Stimulated activated CD4-positive, alpha-beta T cell treated with anti-CD3 and anti-CD28 coated beads, TNF-alpha, amount 100 ng/mL, for 24 hours (primary cell): Measurements from ENCODE around the gene NVL.
"Not testable (repeated sequence)": the region's sequence is repeated elsewhere in the genome, so short reads cannot be mapped to it uniquely, and the experiment has no call there.

ENCODE experiments used
- DNase-seq, 3 experiments: peaks; one replicate each; pipeline ENCODE4 v3.0.0-alpha.2; 2020; ENCODE audit warnings: low read depth in 3 of 3

NVL gene

GRCh38 chr1:224338150-224338838, 8.3 kb upstream of the NVL start:
- no peak for DNase-seq

- DNase-seq, result no peak
These were observed 4.2 kb upstream of the NVL start for GRCh38 chr1:224333939-224334786.

DNA sequence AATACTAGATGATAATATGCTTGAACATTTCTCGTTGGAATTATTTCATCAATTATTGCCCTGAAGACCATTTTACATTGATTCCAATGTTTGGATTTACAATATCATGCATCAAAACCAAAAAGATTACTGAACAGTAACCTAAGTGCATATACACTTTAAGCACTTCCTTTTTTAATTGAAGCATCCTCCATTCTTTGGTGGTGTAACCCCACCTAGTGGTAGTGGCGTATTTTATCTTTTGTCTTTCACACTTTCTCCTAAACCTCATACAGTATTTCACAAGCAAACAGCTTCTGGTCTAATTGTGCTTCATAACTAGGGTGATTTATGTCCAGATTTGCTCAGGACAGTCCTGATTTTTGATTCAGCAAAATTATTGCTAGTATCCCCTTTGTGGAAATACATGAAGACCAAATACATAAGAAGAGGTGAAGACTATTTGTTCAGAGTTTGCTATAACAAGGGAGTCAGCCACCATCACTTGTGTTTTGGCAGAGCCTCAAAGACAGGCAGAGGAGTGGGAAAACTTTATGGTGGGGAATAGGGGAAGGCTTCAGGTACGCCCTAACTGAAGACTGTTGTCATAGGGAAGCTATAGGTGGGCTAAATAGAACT, 3.4 kb upstream of the NVL start:
- DNase-seq, result peak in 1 of 3 experiments; percentile 4

DNA sequence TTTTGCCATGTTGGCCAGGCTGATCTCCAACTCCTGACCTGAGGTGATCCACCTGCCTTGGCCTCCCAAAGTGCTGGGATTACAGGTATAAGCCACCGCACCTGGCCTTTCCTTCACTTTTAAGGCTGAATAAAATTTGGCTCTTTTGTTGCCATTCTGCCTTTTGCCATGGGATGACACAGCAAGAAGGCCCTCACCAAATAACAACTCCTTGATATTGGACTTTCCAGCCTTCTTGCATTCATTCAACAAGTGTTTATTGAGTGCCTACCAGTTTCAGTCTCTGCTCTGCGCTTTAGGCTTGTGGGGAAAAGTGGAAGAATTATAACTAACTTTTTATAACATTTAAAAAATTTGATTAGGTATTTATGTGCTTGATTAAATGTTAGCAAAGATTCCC, 1.9 kb upstream of the NVL start:
- no peak for DNase-seq

GRCh38 chr1:224331326-224331725, 1.4 kb upstream of the NVL start:
- no peak for DNase-seq

GRCh38 chr1:224329484-224329841, 509 bp downstream of the NVL start:
- no peak for DNase-seq

- DNase-seq, result no peak
These were observed 1.3 kb downstream of the NVL start for GRCh38 chr1:224328644-224329043.

DNA sequence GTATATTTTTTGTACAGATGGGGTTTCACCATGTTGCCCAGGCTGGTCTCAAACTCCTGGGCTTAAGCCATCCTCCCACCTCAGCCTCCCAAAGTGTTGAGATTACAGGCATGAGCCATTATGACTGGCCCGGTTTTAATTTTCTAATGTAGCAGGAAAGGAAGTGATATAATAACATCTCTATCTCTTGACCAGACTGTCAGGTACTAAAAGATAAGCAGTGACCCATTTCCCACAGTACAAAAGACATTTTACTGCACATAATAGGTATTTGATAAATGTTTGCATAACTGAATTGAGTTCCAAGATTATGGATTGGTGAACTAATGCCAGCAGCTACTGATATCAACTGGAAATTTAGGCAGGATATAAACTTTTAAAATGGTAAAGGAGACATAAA, 4.0 kb downstream of the NVL start:
- DNase-seq, result no peak

- DNase-seq, result no peak
These were observed 8.3 kb downstream of the NVL start for GRCh38 chr1:224321706-224322105.

DNA sequence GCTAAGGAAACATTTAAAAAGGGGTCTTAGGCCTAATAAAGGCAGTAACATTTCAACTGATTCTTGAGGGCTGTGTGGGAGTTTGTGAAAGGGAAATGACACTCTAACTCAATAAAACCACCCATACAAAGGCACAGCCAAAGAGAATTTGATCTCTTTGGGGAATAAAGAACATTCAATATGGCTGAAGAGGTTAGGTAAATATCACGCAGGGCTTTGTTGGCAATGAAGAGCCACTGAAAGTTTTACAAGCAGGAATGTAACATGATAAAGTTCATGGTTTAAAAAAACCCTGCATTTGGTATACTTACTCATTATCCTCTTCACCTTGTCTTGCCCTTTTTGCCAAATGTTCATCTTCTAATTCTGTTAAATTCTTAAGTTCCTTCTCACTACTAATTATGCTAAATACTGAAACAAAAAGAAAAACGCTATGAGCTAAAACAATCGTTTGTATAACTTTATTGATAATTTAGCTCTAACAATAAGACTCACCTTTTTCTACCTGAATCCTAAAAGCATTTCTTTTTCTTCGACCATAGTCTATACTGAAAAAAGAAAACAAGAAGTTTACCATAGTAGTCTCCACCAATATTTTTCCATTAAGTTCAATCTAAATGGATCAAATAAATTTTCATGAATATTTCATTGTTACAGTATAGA, 12.5 kb downstream of the NVL start:
- no peak for DNase-seq

- DNase-seq, result no peak
These were observed 17.9 kb downstream of the NVL start for GRCh38 chr1:224312025-224312424.

DNA sequence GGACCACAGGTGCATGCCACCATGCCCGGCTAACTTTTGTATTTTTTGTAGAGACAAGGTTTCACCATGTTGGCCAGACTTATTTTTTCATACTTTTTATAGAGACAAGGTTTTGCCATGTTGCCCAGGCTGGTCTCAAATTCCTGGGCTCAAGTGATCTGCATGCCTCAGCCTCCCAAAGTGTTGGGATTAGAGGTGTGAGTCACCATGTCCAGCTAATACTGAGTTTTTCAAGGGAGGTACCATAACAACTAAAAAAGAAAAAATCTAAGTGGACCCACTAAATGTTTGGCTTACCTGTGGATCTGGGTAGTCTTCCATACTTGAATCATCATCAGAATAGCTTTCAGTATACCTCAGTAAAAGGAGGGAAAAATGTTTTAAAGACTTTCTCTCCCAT, 18.5 kb downstream of the NVL start:
- not testable (repeated sequence) for DNase-seq

GRCh38 chr1:224308064-224308463, 21.9 kb downstream of the NVL start:
- no peak for DNase-seq

- no peak for DNase-seq
These were observed 25.2 kb downstream of the NVL start for GRCh38 chr1:224304767-224305166.

- DNase-seq, result no peak
These were observed 27.0 kb downstream of the NVL start for GRCh38 chr1:224302947-224303346.

DNA sequence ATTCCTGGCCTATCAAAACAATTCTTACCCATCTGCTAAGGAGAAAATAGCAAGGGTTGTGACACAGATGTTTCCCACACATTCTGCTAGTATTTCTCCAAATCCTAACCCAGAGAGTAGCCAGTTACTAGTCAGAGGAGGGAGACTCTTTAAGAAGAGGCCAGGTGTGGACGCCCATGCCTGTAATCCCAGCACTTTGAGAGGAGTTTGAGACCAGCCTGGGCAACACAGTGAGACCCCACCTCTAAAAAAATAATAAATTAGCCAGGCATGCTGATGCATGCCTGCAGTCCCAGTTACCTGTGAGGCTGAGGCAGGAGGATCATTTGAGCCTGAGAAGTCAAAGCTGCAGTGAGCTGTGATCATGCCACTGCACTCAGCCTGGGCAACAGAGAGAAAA, 28.6 kb downstream of the NVL start:
- no peak for DNase-seq

DNA sequence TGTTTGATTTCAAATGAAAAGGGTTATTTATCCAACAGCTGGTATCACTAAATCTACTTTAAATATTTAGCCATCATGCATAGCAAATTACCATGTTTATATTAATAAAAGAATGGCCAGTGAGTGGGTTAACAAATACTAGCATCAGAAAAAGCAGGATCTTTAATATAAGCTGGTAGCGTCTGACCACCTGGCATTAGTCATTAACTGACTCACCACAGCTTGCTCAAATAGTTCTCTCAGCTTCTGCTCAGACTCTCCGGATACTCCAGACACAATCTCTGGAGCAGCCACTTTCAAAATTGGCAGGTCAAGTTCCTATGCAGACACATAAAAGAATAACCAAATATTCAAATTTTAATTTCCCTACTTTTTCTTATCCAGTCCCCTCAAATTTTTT, 29.6 kb downstream of the NVL start:
- DNase-seq, result no peak

DNA sequence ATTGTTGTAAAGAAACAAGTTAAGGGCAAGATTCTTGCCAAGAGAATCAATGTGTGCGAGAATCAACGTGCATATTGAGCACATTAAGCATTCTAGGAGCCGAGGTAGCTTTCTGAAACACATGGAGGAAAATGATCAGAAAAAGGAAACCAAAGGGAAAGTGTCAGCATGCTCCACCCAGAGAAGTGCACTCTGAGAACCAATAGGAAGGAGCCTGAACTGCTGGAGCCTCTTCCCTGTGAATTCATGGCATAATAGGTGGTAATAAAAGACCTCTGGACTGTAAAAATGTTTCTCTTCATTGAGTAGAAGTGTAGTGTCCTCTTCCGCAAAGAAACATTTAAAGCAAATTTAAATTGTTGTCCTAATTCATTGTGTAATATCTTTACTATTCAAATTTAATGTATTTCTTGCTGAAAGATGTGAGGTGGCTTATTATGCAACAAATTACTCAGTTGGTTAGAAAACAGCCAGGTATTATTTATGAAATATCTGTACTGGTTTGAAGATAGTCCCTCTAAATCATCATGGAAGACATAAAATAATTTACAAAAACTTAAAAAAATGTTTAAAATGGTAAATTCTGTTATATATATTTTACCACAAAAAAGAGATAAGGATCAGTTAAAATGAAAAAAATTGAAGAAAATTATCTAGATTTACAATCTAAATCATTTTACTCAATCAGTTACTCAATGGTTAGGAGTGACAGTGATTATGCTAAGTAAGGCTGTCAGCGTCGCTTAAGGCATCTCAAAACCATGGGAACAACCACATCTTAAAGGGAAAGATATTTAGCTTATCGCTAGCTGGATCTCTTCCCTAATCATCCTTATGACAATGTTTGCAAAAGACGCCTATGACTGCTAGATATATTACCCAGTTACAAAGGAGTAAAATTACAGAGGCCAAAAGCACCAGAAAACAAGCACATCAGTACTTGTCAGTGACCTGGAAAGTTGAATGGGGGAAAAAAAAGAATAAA, 31.3 kb downstream of the NVL start:
- DNase-seq, result no peak

DNA sequence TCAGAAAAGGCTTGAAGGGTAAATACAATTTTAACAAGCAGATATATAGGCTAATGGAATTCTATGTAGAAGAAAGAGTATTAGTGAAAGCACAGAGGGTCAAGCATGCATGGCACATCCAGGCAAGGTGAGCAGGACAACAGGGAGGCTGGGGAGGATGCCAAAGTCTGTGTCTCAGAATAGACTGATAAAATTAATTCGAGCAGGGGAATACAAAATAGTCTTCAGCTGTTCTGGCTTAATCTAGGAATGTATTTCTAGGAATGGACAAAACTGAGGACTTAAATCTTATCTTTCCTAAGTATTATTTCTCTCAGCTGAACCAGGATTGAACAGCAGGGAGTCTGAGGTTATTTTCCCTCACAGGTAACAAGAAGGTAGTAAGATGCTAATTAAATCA, 35.2 kb downstream of the NVL start:
- DNase-seq, result no peak

GRCh38 chr1:224292419-224292818, 37.6 kb downstream of the NVL start:
- DNase-seq, result no peak

GRCh38 chr1:224289396-224289795, 40.6 kb downstream of the NVL start:
- no peak for DNase-seq
